ENCODE results near the gene ADAMTS12.
A peak's percentile ranks its signal among the peaks of the same experiment; 100 is the strongest.

The ADAMTS12 gene

DNA sequence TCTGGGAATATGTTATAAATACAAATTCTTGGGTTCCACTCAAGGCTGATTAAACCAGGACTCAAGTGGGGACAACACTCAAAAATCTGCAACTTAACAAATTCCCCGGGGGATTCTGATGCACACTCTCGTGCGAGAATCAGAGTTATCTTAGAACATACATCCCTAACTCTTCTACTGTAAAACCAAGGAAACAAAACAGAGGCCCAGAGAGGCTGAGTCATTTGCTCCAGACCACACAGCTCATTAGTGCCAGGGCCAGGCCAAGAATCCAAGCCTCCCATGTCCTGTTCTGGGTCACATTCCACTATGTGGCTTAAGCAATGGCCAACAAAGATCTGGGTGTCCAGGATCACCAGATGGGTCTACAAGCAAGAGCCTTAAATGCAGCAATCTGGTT lies 166.0 kb downstream of the ADAMTS12 start:
- H3K27me3 ChIP-seq (ENCODE audit: insufficient read depth, low read length): no peaks in the 10 kb centered on the region
- no peaks in the 10 kb centered on the region for H3K9me3 ChIP-seq (ENCODE audit: low read length)
- no peaks in the 10 kb centered on the region for H3K36me3 ChIP-seq (ENCODE audit: insufficient read depth, low read length)
- no peak overlapping the region for H2AFZ ChIP-seq (ENCODE audit: low read depth, low read length)
- H3K4me1 ChIP-seq (ENCODE audit: insufficient read depth, low read length): peaks cover 13% of the 10 kb centered on the region
- H3K4me3 ChIP-seq (ENCODE audit: low read length): no peak overlapping the region

DNA sequence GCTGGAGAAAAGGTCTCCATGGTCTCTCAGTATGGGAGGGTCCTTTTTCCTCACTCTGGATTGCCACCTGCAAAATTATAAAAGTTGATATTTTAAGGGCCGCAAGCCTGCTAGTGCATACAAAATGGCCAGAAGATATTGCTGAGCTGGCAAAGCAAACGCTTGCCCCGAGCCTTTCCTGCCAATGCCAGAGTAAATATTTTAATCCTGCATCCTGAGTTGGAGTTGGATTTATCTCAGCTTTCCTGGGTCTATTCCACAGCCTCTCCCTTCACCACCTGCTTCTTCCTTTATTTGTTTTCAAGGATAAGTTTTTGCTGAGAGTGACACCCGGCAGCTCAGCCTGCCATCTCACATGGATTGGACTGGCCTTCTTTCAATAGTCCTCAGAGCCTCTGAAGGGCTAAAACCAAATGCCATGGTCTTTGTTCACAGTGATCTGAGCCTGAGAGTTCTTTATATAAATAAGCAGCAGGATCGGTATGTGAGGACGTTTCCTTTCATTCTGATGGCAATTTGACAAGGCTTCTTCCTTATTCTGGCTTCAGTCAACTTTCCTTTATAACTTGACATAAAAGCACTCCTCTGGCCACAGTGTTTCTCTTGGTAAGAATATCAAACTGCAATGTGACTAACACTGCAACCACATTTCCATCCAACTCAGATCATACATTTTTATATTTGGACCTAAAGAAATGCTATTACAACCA lies 170.1 kb downstream of the ADAMTS12 start:
- Histone ChIP-seq H3K4me1 (ENCODE audit: insufficient read depth, low read length) (peaks cover 13% of the 10 kb centered on the region), H2AFZ (ENCODE audit: low read depth, low read length) (peak overlapping the region; percentile 40), H3K36me3 (ENCODE audit: insufficient read depth, low read length) (no peaks in the 10 kb centered on the region), H3K4me3 (ENCODE audit: low read length) (no peak overlapping the region), H3K27me3 (ENCODE audit: insufficient read depth, low read length) (no peaks in the 10 kb centered on the region), H3K9me3 (ENCODE audit: low read length) (no peaks in the 10 kb centered on the region)

DNA sequence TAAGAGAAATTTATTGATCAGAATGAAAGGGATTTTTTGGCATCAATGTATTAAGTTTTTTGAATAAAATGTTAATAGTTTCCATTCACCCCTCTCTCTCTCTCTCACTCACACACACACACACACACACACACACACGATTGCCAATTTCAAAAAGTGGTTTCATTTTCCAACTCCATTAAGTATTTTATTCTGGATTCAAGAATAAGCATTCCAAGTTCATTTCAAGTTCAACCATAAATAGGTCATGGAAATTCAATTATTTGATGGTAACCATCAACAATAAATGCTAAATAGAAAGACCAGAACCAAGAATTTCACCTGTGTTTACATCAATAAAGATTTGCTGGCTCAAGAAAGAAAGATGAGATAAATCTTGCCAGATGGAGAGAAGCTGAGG lies 171.6 kb downstream of the ADAMTS12 start:
- no peaks in the 10 kb centered on the region for H3K36me3 ChIP-seq (ENCODE audit: insufficient read depth, low read length)
- no peaks in the 10 kb centered on the region for H3K9me3 ChIP-seq (ENCODE audit: low read length)
- H3K27me3 ChIP-seq (ENCODE audit: insufficient read depth, low read length): no peaks in the 10 kb centered on the region
- H3K4me1 ChIP-seq (ENCODE audit: insufficient read depth, low read length): peaks cover 13% of the 10 kb centered on the region
- no peak overlapping the region for H3K4me3 ChIP-seq (ENCODE audit: low read length)
- no peak overlapping the region for H2AFZ ChIP-seq (ENCODE audit: low read depth, low read length)

DNA sequence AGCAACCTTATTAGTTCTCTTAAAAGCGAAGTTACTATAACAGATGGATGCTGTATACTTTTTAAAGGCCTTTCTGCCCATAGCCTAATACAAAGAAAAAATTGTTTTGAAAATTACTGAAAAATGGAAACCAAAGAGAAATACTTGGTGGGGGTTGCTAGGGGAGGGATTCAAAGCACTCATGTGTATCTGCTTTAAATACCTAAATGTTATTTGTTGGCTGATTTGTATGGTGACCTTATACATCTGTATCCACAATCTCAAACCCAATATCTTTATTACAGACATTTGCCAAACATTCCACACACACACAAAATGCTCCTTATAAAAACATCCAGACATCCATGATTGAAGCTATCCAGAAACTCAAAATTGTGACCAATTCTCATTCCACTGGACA lies 172.0 kb downstream of the ADAMTS12 start:
- H2AFZ ChIP-seq (ENCODE audit: low read depth, low read length): no peak overlapping the region
- H3K36me3 ChIP-seq (ENCODE audit: insufficient read depth, low read length): no peaks in the 10 kb centered on the region
- no peak overlapping the region for H3K4me3 ChIP-seq (ENCODE audit: low read length)
- H3K9me3 ChIP-seq (ENCODE audit: low read length): no peaks in the 10 kb centered on the region
- H3K4me1 ChIP-seq (ENCODE audit: insufficient read depth, low read length): peaks cover 13% of the 10 kb centered on the region
- no peaks in the 10 kb centered on the region for H3K27me3 ChIP-seq (ENCODE audit: insufficient read depth, low read length)

DNA sequence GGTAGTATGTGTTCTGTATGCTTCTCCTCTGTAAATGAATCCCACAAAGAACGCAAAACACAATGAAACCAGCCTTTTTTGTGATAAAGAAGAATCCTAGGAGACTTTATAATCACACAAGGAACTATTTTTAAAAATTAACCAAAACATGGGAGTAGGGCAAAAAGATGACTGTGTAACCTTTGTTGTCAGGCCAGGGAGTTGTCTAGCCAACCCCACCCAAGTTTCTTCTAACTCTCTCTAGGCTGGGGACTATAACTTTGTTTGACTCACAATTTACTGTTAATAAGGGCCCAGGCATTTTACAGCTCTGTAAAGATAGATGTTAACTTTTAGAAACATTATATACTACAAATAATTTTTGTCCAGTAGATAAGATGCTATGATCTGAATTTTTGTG lies 176.1 kb downstream of the ADAMTS12 start:
- H3K36me3 ChIP-seq (ENCODE audit: insufficient read depth, low read length): no peaks in the 10 kb centered on the region
- H2AFZ ChIP-seq (ENCODE audit: low read depth, low read length): no peak overlapping the region
- no peaks in the 10 kb centered on the region for H3K27me3 ChIP-seq (ENCODE audit: insufficient read depth, low read length)
- peaks cover 3% of the 10 kb centered on the region for H3K9me3 ChIP-seq (ENCODE audit: low read length)
- H3K4me3 ChIP-seq (ENCODE audit: low read length): no peak overlapping the region
- no peaks in the 10 kb centered on the region for H3K4me1 ChIP-seq (ENCODE audit: insufficient read depth, low read length)

DNA sequence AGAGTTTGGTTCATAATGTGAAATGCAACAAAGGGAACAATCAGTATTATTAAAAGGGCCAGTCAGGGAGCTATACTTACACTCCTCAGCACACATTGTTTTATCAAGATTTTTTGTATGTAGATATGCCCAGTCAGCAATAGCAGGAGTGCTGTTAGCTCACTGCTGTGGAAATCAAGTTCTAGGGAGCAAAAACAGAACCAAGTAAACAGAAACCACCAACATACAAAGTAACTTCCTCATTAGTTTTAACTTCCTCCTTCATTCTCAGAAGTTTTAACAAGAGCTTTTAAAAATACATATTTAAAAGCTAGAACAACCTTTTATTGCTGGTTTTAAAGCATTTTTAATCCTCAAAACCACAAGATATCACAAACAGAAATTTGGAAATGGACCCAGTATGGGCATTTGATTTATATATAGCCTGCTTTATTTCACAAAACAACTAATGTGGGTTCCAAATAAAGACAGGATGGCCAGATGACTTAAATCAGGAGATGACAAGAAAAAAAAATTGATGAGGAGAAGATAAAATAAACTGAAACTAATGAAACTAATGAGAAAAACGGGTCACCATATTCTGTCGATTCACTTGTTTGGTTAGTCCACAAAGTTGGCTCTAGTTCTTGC lies 178.5 kb downstream of the ADAMTS12 start:
- peaks cover 3% of the 10 kb centered on the region for H3K9me3 ChIP-seq (ENCODE audit: low read length)
- no peaks in the 10 kb centered on the region for H3K36me3 ChIP-seq (ENCODE audit: insufficient read depth, low read length)
- no peak overlapping the region for H3K4me3 ChIP-seq (ENCODE audit: low read length)
- H3K27me3 ChIP-seq (ENCODE audit: insufficient read depth, low read length): no peaks in the 10 kb centered on the region
- no peaks in the 10 kb centered on the region for H3K4me1 ChIP-seq (ENCODE audit: insufficient read depth, low read length)
- H2AFZ ChIP-seq (ENCODE audit: low read depth, low read length): no peak overlapping the region

DNA sequence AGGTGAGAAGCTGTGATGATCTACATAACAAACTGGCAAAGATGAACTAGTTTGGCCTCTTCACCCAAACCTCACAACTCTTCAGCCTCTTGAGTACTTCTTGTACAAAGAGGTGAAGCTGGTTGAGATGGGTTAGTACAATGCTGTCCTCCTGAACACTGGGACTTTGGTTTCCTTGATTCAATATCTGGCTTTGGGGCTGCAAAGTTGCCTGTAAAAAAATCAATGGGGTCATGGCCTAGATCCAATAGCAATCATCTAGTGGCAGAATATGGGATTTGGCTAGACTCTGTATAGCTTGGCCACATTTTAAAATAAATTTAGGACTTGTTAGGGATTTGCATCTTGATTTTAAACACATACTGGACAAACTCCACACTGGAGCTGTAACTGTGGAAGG lies 179.1 kb downstream of the ADAMTS12 start:
- no peaks in the 10 kb centered on the region for H3K27me3 ChIP-seq (ENCODE audit: insufficient read depth, low read length)
- H3K4me1 ChIP-seq (ENCODE audit: insufficient read depth, low read length): no peaks in the 10 kb centered on the region
- no peaks in the 10 kb centered on the region for H3K36me3 ChIP-seq (ENCODE audit: insufficient read depth, low read length)
- no peak overlapping the region for H3K4me3 ChIP-seq (ENCODE audit: low read length)
- H3K9me3 ChIP-seq (ENCODE audit: low read length): peaks cover 3% of the 10 kb centered on the region
- H2AFZ ChIP-seq (ENCODE audit: low read depth, low read length): no peak overlapping the region

DNA sequence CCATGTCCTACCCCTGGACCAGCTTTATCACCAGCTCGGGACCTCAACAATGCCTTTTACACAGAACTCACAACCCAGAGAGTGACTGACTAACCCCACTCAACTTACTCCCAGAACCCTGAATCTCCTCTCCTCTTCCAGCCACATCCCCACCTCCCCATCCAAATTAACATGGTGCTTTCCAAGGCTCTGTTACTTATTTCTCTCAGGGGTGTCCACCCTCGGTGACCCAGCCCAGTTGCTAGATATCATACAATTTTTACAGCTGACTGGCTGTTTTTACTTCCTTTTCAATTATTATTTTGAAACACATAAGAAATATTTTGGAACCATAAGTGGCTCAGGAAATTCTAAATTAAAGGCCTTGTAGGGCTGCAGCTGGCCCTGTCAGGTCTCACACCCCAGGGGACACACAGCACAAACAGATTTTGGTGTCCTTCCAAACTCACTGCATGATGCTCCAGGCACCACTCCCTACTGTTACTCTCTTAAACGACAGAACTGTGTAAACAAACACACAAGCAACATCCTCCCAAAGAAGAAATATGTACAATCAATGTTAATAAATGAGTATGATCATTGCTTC lies 180.6 kb downstream of the ADAMTS12 start:
- Histone ChIP-seq H3K27me3 (ENCODE audit: insufficient read depth, low read length) (no peaks in the 10 kb centered on the region), H3K4me3 (ENCODE audit: low read length) (no peak overlapping the region), H3K9me3 (ENCODE audit: low read length) (peaks cover 3% of the 10 kb centered on the region), H3K36me3 (ENCODE audit: insufficient read depth, low read length) (no peaks in the 10 kb centered on the region), H3K4me1 (ENCODE audit: insufficient read depth, low read length) (no peaks in the 10 kb centered on the region), H2AFZ (ENCODE audit: low read depth, low read length) (no peak overlapping the region)

DNA sequence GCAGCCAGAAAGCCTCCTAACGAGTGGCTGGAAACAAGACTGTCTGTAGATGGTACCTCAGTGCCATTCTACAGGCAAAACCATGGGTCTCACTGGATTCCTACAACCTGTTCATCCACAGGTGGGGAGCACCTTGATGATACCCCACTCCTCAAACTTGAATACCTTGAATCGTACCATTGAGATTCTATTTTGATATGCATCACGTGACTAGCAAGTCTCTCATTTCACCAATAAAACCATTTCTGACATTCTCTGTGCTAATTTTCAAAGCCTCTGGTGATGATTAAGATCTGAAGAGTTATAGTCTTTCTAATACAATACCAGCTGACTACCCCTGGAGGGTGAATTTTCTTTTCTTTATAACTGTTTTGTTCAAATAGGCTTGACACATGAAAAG lies 188.9 kb downstream of the ADAMTS12 start:
- Histone ChIP-seq H3K27me3 (ENCODE audit: insufficient read depth, low read length) (no peaks in the 10 kb centered on the region), H3K36me3 (ENCODE audit: insufficient read depth, low read length) (no peaks in the 10 kb centered on the region), H3K9me3 (ENCODE audit: low read length) (no peaks in the 10 kb centered on the region), H3K4me3 (ENCODE audit: low read length) (no peak overlapping the region), H2AFZ (ENCODE audit: low read depth, low read length) (no peak overlapping the region), H3K4me1 (ENCODE audit: insufficient read depth, low read length) (no peaks in the 10 kb centered on the region)

DNA sequence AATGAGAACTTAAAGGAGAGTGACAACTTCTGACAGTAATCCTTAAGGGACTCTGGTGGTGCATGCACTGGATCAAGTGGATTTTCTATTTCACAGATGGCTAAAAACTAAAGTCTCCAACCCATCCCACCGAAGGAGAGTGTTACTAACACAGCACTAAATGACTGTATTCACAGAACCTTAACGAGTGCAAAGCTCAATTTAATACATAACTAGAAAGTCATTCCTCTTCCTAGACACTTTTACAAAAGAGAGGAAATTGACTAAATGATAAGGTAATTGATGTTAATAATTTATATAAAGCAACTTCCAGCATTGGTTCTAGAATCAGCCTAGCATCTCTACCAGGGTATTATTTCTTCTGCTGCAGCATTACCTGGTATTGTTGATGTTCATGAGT lies 189.8 kb downstream of the ADAMTS12 start:
- Histone ChIP-seq H3K4me1 (ENCODE audit: insufficient read depth, low read length) (no peaks in the 10 kb centered on the region), H3K27me3 (ENCODE audit: insufficient read depth, low read length) (no peaks in the 10 kb centered on the region), H2AFZ (ENCODE audit: low read depth, low read length) (no peak overlapping the region), H3K36me3 (ENCODE audit: insufficient read depth, low read length) (no peaks in the 10 kb centered on the region), H3K4me3 (ENCODE audit: low read length) (no peak overlapping the region), H3K9me3 (ENCODE audit: low read length) (no peaks in the 10 kb centered on the region)

DNA sequence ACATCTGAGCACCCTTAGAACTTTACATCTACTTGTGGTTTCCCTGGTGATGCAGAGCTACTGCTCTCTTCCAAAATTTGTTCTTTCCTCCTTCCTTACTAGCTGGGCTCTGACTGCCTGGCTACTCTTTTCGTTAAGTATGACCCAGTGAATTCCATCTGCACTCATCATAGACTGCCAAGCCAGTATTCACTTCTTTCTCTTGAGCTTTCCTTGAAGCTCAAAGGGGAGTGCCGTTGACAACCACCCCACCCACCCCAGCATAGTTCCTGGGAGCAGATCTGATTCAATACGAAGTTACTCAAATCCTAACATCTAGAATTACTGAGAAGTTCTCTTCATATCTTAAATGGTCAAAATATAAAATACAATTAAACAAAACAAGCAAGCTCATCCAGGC lies 190.5 kb downstream of the ADAMTS12 start:
- Histone ChIP-seq H2AFZ (ENCODE audit: low read depth, low read length) (no peak overlapping the region), H3K4me3 (ENCODE audit: low read length) (no peak overlapping the region), H3K4me1 (ENCODE audit: insufficient read depth, low read length) (no peaks in the 10 kb centered on the region), H3K9me3 (ENCODE audit: low read length) (no peaks in the 10 kb centered on the region), H3K27me3 (ENCODE audit: insufficient read depth, low read length) (no peaks in the 10 kb centered on the region), H3K36me3 (ENCODE audit: insufficient read depth, low read length) (no peaks in the 10 kb centered on the region)

DNA sequence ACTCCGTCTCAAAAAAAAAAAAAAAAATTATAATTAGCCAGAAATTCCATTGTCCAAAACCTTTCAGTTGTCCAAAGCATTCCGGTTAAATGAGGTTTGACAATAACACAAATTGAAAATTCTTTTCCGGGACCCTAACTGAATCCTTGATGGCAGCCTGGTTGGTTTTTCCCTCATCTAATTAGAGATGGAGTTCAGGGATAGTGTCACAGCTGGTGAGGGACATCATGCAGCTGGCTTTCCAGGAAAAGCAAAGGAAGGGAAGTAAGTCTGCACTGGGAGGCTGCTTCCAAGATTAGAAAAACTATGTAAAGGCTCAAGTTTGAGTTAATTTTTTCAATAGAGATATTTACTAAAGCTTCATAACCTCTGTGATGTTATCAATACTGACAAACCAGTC lies 195.4 kb downstream of the ADAMTS12 start:
- peaks cover 4% of the 10 kb centered on the region for H3K9me3 ChIP-seq (ENCODE audit: low read length)
- H2AFZ ChIP-seq (ENCODE audit: low read depth, low read length): no peak overlapping the region
- H3K27me3 ChIP-seq (ENCODE audit: insufficient read depth, low read length): no peaks in the 10 kb centered on the region
- no peaks in the 10 kb centered on the region for H3K4me1 ChIP-seq (ENCODE audit: insufficient read depth, low read length)
- H3K4me3 ChIP-seq (ENCODE audit: low read length): no peak overlapping the region
- H3K36me3 ChIP-seq (ENCODE audit: insufficient read depth, low read length): no peaks in the 10 kb centered on the region

DNA sequence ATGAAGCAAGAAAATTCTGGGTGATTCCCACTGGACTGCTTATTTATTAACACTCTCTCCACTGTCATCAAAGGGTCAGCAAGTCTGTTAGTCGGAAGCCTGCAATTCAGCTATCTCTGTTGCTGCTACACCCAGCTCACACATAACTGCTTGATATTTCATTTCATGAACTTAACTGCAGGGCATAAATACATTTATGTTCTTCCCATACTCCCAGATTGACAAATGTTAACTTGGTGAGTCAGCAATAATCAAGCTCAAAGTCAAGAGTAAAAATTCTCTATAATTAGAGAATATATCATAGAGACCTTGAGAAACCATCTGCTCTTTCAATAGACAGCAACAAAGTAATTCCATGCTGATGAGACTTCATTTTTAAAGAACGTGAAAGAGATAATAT lies 198.8 kb downstream of the ADAMTS12 start:
- Histone ChIP-seq H3K36me3 (ENCODE audit: insufficient read depth, low read length) (no peaks in the 10 kb centered on the region), H3K4me1 (ENCODE audit: insufficient read depth, low read length) (no peaks in the 10 kb centered on the region), H2AFZ (ENCODE audit: low read depth, low read length) (no peak overlapping the region), H3K27me3 (ENCODE audit: insufficient read depth, low read length) (no peaks in the 10 kb centered on the region), H3K4me3 (ENCODE audit: low read length) (no peak overlapping the region), H3K9me3 (ENCODE audit: low read length) (peaks cover 4% of the 10 kb centered on the region)

All from neuron (in vitro differentiated cells).